LNCaP clone FGC (cell line): ENCODE measurements around the gene RBM48.
A peak's percentile ranks its signal among the peaks of the same experiment; 100 is the strongest.
"Not testable (repeated sequence)": the region's sequence is repeated elsewhere in the genome, so short reads cannot be mapped to it uniquely, and the experiment has no call there.

Source experiments
- DNase-seq: peaks from one replicate; pipeline ENCODE4 v3.0.0-alpha.2; 2011; ENCODE audit warnings: low read depth
- H3K4me3 ChIP-seq: 2 replicates; pipeline ENCODE4 v1.5.1; 2011; ENCODE audit warnings: mild to moderate bottlenecking, low read depth, low read length, control low read depth
- TF ChIP-seq, protein P1 (sequence below): IDR thresholded peaks from 2 replicates; pipeline ENCODE4 v1.5.1; 2012; ENCODE audit warnings: mild to moderate bottlenecking; ENCODE audit not compliant: control insufficient read depth, insufficient read depth; ENCODE audit errors: extremely low read depth

The RBM48 gene

DNA sequence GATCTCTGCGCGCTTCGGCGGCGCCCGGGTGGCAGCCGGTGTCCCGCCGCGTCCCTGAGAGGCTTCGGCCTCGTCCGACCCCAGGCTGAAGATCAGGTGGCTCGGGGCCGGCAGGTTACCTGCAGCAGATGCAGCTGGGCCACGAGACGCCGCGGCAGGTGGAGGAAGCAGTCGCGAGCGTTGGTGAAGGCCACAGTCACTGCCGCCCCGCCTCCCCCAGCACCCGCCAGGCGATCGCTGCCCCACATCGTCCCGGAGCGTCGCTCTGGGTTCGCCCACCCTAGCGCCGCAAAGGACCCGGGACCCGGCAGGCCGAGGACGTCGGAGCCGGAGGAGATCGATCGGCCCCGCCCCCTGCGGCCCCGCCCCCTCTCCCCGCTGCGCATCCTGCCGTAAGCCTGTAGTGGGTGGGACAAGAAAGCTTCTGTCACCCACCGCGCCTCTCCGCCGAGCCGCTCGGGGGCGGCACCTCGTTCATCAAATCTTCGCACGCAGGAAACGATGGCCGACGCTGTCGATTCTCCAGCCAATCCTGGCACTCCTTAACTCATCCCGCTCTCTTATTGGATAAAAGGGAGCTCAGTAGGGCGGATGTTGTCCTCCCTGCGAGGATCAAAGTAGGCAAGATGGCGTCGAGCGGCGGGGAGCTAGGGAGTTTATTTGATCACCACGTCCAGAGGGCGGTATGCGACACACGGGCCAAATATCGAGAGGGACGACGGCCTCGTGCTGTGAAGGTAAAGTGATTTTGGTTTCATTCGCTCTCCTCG, at the start of gene RBM48, which contains the start of gene PEX1:
Gene RBM48 (plus strand): TSS at position 608 of the 770 bp plus-strand sequence. CDS start 19 bp downstream, at position 627.
Gene PEX1 (minus strand): TSS at position 333 of the 770 bp plus-strand sequence. CDS start 85 bp downstream, at position 248.
- TF ChIP-seq, protein P1, sequence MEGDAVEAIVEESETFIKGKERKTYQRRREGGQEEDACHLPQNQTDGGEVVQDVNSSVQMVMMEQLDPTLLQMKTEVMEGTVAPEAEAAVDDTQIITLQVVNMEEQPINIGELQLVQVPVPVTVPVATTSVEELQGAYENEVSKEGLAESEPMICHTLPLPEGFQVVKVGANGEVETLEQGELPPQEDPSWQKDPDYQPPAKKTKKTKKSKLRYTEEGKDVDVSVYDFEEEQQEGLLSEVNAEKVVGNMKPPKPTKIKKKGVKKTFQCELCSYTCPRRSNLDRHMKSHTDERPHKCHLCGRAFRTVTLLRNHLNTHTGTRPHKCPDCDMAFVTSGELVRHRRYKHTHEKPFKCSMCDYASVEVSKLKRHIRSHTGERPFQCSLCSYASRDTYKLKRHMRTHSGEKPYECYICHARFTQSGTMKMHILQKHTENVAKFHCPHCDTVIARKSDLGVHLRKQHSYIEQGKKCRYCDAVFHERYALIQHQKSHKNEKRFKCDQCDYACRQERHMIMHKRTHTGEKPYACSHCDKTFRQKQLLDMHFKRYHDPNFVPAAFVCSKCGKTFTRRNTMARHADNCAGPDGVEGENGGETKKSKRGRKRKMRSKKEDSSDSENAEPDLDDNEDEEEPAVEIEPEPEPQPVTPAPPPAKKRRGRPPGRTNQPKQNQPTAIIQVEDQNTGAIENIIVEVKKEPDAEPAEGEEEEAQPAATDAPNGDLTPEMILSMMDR, result peak; percentile 76
- DNase-seq, result peak; percentile 99
- peak within 1 kb of the TSS; percentile 77 for H3K4me3 ChIP-seq

GRCh38 chr7:92479146-92479545, 49.4 kb upstream of the RBM48 start:
- DNase-seq, H3K4me3 ChIP-seq: not testable (repeated sequence)

- DNase-seq, result not testable (repeated sequence)
These were observed 45.0 kb upstream of the RBM48 start for GRCh38 chr7:92483624-92484023.

DNA sequence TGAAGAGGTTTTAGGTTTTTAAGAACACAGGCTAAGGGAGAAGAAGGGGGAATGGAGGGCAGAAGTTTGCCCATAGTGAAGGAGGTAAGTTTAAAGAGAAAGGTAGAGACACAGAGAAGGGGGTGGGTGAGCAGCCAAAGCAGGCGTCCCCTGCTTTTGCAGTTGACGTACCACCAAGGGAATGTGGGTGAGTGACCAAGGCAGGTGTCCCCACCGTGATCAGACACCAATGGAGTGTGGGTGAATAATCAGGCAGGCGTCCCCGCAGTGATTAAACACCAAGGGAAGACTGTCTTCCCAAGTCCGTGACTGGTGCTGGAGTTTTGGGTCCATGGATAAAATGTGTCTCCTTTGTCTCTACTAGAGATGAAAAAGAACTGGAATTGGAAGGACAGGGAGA, 44.4 kb upstream of the RBM48 start:
- H3K4me3 ChIP-seq, DNase-seq: not testable (repeated sequence)

More at GRCh38 chr7:92483624-92484023, 45.0 kb upstream of the RBM48 start:
- not testable (repeated sequence) for H3K4me3 ChIP-seq

DNA sequence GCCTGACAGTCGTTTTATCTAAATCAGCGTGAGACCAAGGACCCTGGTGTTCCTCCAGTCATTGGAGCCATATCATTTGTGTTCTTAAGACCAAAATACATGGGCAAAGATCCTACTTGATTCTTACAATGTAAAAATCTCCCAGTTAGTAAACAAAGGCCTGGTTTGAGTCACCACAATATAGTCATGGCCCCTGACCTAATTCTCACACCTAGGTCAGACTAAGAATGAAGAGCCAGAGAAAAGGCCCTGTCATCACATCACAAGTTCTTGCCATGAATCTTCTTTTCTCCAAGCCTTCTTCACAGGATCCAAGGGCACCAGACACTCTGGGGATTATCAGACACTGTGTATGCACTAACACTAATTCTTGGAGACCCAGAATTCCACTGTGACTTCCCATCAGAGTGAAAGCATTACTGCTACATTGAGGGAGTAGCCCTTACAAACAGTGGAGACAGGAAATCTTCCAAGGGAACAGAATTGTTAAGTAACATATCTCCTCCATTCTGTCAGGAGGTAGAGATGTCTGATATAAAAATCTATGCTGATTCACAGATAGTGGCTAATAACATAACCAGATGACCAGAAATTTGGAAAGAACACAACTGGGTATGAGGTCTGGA, 43.2 kb upstream of the RBM48 start:
- no peak overlapping the region for H3K4me3 ChIP-seq
- DNase-seq, result no peak
- TF ChIP-seq, protein P1, result no peak

GRCh38 chr7:92485974-92486373, 42.6 kb upstream of the RBM48 start:
- no peak overlapping the region for H3K4me3 ChIP-seq
- no peak for DNase-seq
- TF ChIP-seq, protein P1, result no peak

GRCh38 chr7:92487804-92488203, 40.8 kb upstream of the RBM48 start:
- DNase-seq, result no peak
- TF ChIP-seq, protein P1, result no peak

DNA sequence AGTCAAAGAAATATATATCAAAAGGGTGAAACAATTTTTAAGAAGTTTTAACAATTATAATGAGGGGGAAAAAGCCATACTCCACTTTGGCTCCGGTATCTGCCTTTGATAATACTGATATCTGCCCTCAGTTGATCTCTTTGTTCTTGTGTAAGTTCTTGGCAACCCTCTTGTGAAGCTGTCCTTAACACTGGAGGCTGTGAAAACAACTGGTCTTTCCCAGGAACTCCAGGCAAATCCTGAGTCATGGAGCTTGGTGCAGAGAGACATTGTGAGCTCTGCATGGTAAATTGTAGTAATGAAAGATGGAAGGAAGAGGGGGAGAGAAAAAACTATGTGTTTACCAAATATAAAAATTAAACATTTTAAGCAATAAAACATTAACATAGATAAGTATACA, 39.0 kb upstream of the RBM48 start:
- H3K4me3 ChIP-seq, result no peak overlapping the region
- no peak for DNase-seq
- TF ChIP-seq, protein P1, result no peak

More at GRCh38 chr7:92487804-92488203, 40.8 kb upstream of the RBM48 start:
- no peak overlapping the region for H3K4me3 ChIP-seq
